ENCODE measurements around the gene NSMF. TPM values are rescaled to one million over a fixed set of nuclear protein-coding genes. Genes with fewer than 3 reads are reported as not detected.
A peak's percentile ranks its signal among the peaks of the same experiment; 100 is the strongest.

The NSMF gene
- total RNA-seq, 1 donor from 2014 or later = 12.2 TPM

- intact Hi-C loops (cut with DNase I) = no loop called here
- DNase-seq (ENCODE audit: low spot score) = peak; percentile 69
Measured at GRCh38 chr9:137461663-137462395, 2.7 kb upstream of the NSMF start.

GRCh38 chr9:137461316-137461662 is 2.2 kb upstream of the NSMF start:
- DNase-seq (ENCODE audit: low spot score) = no peak
- intact Hi-C loops (cut with DNase I) = no loop called here

GRCh38 chr9:137460363-137461315 is 1.5 kb upstream of the NSMF start:
- peak; percentile 76 for DNase-seq (ENCODE audit: low spot score)
- intact Hi-C loops (cut with DNase I) = no loop called here

GRCh38 chr9:137459601-137460362 is 648 bp upstream of the NSMF start:
- intact Hi-C loops (cut with DNase I) = no loop called here

GRCh38 chr9:137458194-137459151 is 661 bp downstream of the NSMF start:
- peak; percentile 73 for DNase-seq (ENCODE audit: low spot score)
- intact Hi-C loops (cut with DNase I) = no loop called here

More at GRCh38 chr9:137459601-137460362, 648 bp upstream of the NSMF start:
- DNase-seq (ENCODE audit: low spot score) = peak; percentile 64

GRCh38 chr9:137457406-137458193 is 1.5 kb downstream of the NSMF start:
- intact Hi-C loops (cut with DNase I) = no loop called here
- DNase-seq (ENCODE audit: low spot score) = peak; percentile 63

- DNase-seq (ENCODE audit: low spot score) = peak; percentile 69
- intact Hi-C loops (cut with DNase I) = no loop called here
Measured at GRCh38 chr9:137456864-137457405, 2.2 kb downstream of the NSMF start.

- intact Hi-C loops (cut with DNase I) = no loop called here
- DNase-seq (ENCODE audit: low spot score) = peak; percentile 36
Measured at GRCh38 chr9:137456061-137456863, 2.9 kb downstream of the NSMF start.

- DNase-seq (ENCODE audit: low spot score) = peak; percentile 69
- intact Hi-C loops (cut with DNase I) = no loop called here
Measured at GRCh38 chr9:137455359-137455991, 3.7 kb downstream of the NSMF start.

GRCh38 chr9:137454597-137455358 is 4.4 kb downstream of the NSMF start:
- DNase-seq (ENCODE audit: low spot score) = peak; percentile 73
- intact Hi-C loops (cut with DNase I) = no loop called here

- intact Hi-C loops (cut with DNase I) = no loop called here
- DNase-seq (ENCODE audit: low spot score) = peak; percentile 88
Measured at GRCh38 chr9:137454145-137454596, 5.0 kb downstream of the NSMF start.

- peak; percentile 91 for DNase-seq (ENCODE audit: low spot score)
Measured at GRCh38 chr9:137453643-137454081, 5.5 kb downstream of the NSMF start.

GRCh38 chr9:137452761-137453642 is 6.1 kb downstream of the NSMF start:
- intact Hi-C loops (cut with DNase I) = no loop called here
- DNase-seq (ENCODE audit: low spot score) = peak; percentile 75

More at GRCh38 chr9:137453643-137454081, 5.5 kb downstream of the NSMF start:
- intact Hi-C loops (cut with DNase I) = no loop called here

GRCh38 chr9:137452006-137452760 is 7.0 kb downstream of the NSMF start:
- peak; percentile 50 for DNase-seq (ENCODE audit: low spot score)
- intact Hi-C loops (cut with DNase I) = no loop called here

All from cardiac septum (tissue), 1 donor.